HG02798 (cell line): ENCODE data around the gene MPZL3.

Source experiments
- ATAC-seq: cut with Tn5 transposase; IDR thresholded peaks from one replicate; pipeline ENCODE4 v1.9.1; 2021; ENCODE audit warnings: mild to moderate bottlenecking; ENCODE audit not compliant: unreplicated experiment, poor library complexity

The MPZL3 gene

DNA sequence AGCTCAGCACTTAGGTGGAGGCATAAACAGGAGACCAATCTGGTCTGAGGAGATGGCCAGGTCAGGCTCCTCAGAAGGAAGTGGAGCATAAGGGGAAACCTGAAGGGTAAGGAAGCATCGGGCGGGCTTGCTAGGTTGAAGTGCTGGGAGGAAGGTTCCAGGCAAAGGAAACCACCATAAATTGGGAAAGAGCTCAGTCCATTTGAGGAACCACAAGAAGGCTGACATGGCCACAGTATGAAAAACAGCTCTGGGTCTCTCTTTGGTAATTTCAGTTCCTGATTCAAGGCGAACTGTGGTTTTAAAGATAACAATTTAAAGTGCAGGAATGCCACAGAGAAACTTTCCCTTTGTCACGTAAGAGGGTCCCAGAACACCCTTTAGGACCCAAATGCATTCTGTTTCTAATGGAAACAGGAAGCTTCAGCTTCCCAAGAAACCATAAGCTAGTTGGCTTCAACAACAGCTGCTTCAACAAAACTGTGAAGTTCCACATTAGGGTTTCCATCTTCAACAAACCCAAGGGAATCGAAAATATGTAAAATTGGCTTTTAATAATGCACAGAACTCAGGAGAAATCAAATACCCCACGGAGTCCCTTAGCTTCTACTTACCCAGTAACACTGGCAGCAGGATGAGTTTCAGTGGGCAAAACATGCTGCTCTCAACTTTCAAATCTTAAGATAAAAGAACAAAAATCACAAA lies 37.8 kb downstream of the MPZL3 start:
- ATAC-seq: peak; percentile 40

DNA sequence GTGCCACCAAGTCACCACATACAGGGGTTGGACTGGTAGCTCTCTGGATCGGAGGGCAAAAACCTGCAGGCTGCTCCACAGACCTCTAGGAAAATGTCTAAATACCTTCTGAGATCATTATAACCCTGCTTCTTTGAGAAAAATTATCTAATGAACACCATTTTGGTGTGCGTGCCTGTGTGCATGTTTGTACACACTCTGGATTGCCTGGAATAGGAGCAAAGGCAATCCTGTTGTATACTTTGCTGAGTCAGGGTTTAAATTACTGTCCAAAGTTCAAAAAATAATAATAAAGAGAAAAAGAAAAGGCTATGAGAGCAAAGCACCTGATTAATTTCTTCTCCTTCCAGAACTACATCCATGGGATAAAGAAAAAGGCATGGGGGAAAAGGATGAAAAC lies 38.4 kb downstream of the MPZL3 start:
- ATAC-seq: no peak

DNA sequence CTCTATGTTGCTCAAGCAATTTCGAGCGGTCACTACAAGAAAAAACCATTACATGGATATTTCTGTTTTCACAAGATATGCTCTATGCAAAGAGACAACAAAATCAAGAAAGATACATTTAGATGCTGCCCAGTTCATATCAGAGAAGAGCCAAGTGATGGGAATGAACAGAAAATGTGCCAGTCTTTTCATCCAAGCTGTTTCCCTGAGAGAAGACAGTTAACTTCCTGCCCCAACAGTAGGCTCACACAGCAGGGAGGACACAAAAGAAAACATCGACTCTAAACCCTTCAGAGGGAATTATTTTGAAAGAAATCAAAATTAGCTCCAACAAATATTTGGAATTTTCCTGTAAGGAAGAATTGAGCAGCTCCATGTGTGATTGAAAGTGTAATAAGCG lies 39.0 kb downstream of the MPZL3 start:
- ATAC-seq: no peak

DNA sequence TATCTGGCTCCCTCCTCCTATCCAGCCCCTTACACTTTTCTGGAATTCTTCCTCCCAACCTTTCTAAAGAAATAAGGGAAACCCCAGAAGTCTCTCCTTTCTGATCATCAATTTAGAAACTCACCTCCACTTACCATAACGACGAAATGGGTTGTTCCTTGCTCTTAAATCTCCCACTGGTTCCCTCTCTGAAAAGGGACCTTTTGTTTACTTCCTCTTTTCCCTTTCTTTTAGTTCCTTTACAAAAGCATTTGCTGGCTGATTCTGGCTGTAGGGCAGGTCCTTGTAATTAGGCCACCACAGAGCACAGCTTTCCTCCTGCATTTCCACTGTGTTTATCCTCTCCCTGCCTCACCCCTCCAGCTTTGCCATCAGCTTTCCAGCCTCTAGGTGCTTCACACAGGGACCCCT lies 39.4 kb downstream of the MPZL3 start:
- no peak for ATAC-seq

DNA sequence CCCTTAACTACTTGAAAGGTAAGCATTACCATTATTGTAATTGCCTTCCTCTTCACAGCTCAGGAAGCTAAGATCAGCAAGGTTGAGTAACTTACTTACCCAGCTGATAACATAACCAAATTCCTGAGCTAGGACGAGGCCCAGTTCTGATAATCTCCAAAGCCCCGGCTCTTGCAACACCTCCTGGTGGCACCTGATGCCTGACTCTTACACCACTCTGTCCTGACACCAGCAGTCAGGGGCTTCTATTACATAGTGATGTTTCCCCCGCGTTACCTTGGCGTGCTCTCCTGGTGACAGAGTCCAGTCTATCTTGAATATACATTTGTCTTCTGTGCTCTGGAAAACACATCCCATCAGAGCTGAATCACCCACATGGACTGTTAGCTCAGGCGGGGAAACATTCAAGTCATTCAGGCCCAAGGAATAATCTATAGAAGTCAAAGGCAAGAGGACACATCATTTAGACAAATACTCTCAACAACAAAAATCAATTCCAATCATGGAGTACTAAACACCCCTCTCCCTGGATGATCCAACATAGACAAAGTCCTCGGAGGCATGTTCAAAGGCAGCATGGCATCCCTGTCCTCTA lies 39.9 kb downstream of the MPZL3 start:
- no peak for ATAC-seq

DNA sequence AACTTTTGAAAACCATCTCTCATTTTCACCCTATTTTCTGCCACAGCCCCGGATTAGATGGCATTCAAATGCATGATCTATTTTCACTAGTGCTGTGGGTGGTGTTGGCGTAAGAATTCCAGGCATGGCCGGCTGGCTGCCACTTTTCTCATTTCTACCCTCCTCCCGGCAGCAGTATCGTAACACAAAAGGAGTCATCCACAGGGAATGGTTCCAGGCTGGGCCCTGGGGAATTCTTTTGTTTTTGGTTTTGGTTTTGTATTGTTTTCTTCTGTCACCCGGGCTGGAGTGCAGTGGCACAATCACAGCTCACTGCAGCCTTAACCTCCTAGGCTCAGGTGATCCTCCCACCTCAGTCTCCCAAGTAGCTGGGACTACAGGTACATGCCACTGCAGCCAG lies 41.2 kb downstream of the MPZL3 start:
- no peak for ATAC-seq

DNA sequence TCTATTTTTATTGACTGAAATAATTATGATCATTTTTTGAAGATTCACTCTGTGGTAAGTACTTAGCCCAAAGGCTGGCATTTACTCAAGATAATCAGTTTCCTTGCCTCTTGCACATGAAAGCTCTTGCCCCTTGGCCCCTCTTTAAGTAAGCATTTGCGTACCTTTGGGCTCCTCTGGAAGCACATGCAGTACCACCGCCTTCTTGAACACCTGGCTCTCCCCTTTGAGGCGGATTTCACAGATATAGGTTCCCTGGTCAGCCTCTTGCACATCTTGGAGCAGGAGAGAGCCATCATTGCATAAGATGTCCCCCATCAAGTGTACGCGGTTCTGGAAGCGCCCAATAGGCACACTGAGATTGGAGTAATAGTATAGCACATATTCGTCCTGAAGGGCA lies 41.8 kb downstream of the MPZL3 start:
- ATAC-seq: no peak

DNA sequence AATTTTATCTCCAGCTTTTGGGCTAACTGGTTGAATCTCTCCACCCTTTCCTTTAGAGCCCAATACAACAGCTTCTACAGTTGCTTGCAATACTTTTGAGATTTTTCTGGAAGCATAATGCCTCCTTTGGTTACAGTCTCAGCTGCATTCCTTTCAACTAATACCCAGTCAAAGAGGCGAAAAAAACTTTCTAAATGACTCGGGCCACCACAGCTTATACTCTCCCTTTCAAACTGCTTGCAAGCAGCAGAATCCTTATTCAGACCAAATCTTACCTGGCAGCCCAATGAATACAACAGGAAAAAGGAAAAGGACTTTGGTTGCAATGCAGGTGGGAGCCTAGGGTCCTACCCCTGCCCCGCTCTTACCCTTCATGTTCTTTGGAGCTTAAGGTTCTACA lies 43.1 kb downstream of the MPZL3 start:
- ATAC-seq: no peak

DNA sequence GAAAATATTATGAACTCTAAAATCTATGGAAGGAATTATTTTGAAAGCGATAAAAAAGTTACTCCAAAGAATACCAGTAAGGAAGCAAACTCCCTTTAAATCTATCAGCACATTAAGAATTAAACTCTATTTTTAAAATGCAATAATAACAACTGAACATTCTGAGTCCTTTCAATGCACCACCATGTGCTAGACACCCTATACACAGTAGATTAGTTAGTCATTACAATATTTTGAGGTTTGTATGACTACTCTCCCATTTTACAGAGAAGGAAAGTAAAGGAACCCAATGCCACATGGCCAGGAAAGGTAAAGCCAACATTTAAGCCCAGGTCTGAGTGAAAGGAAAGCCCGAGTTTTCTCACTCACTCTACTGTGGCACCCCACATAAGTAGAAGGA lies 45.1 kb downstream of the MPZL3 start:
- no peak for ATAC-seq

DNA sequence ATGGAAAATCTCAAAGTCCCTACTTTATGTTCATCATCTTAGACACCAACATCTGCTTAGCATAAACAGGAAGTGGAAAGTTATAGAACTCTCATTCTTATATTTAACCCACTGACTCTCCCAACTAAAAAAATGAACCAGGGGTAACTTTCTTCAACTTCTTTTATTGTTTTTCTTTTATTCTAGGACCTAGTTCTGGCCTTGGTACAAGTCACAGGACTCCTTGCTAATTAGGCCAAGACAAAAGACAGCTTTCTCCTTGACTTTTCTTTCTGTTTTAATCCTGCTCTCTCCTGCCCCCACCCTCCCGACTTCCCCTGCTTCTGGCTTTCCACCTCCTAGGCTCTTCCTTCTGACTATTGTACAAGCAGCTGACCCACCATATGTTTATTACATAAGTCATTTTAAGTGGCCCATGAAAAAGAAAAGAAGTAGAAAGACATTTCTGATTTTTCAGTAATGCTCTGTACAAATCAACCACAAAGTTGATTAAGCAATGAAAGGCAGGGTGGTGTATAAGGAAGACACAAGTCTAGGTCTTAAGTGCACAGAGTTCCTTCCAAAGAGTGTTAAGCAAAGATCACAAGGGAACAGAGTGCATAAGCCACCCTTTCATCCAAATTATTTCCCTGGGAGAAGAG lies 45.7 kb downstream of the MPZL3 start:
- no peak for ATAC-seq

DNA sequence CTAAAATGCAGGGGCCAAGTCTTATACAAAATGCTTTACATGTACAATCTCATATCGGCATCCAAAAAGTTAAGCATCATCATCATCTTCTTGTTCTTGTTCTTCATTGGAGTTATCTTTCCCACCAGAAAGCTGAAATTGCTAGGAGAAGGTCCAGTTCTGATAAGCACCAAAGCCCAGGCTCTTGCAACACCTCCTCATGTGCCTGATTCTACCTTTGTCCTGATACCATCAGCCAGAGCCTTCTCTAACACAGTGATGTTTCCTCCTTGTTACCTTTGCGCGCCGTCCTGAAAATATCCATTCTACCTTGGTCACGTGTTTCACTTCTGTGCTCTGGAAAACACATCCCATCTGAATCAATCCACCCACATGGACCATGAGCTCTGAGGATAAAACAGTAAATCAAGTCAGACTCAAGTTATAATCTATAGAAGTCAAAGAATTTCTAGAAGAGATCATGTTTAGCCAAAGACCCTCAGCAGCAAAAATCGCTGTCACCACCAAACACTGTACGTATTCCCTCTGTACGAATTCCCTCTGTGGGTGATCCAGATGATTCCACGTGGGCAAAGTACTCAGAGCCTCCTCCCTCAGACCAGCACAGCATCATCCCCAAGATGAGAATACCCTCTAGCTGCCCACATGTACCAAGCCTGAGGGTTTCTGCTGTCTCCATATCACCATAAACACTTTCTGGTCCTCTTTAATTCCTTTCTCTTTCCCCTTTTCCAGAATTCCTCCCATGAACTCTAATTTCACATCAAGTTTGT lies 46.4 kb downstream of the MPZL3 start:
- no peak for ATAC-seq

DNA sequence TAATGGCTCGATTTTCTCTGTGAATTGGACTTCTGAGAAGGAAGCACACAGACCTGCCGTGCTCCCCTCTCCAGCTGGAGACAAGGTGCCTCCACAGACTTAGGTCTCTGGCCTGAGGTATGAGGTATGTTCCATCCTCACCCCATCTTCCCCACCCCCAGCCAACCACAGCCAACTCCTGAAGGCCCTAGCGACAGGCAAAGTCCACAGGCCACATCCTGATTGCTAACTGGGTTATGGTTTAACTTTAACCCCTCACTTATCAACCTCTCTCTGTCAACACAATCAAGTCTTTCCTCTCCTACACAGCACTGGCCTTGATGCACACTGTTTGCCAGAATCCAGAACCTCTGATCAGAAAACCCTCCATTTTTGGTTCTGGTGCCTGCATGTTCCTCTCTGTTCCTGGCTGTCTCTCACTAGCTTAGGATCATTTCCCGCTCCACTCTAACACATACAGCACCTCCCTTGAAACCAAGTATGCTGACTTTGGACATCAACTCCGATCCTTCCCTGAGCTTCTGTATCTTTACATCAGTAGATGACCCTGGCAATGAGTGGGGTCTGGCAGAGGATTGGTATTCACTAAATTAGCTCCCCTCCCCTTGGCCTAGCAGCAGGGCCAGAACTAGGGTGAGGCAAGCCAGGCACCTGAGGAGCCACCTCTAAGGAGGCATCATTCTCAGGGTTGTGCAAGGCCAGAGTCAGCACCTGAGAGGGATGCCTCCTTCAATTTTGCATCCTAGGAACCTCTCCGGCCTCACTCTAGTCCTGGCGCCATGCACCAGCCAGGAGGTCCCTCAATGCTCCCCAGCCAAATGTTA lies 49.4 kb downstream of the MPZL3 start:
- no peak for ATAC-seq

DNA sequence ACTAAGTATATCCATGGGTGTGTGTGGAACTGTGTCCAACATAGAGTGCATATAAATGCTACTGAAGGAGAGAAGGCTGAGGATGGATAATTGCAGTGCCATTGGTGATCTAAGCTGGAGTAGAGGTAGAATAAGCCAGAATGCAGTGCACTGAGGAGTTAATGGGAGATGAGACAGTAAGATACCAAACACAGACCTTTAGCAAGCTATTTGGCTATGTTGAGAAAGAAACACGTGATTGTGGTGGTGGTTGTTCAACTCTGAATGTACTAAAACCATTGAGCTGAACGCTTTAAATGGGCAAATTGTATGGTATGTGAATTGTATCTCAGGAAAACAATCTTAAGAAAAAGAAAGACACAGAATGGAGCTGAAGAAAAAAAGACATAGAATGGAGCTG lies 50.2 kb downstream of the MPZL3 start:
- no peak for ATAC-seq

DNA sequence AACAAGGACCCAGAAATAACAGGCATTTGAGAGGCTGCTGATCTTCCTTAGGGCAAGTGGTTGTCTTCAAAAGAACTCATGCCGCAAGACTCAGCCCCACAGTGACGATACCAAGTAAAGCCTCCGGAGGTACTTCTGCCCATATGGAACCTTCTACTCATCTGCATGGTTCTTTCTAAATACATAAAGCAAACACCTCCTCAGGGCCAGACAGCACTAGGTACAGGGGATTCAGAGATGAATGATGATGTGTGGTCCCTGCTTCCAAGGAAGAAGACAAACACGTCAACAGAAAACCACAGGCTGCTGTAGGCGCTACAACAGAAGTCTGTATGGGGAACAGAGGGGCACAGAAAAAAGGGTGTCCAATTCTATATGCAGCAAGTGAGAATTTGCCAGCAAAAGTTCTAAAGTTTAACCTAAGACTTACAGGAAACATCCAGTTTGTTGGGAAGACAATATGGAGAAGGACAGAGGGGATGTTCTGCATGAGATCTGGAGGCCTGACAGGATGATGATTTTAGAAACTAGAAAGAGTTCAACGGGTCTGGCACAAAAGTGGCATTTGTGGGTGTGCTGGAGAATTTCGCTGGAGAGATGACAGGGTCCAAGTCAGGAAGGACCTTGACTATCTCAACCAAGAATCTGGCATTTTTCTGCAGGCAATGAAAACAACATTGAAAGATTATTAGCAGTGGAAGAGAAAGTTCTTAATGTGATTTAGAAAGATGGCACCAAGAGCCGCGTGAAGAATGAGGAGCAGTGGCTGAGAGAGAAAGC lies 51.1 kb downstream of the MPZL3 start:
- ATAC-seq: no peak

DNA sequence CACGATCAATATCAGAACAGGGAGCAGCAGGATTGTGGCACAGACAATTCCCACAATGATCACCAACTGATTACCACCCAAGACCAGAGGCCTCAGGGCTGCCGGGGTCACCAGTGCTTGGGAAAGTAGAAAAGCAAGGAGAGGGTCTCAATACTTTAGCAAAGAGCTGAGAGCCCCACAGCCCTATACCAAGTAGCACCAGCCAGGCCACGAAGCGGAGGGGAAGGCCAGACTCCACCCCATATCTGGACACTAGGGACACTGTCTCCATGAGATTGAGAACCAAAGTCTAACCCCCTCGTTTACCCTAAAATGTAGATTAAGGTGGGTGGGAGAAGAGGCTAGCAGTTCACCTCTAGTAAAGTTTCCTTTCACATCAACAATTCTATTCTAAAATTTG lies 51.7 kb downstream of the MPZL3 start:
- no peak for ATAC-seq

DNA sequence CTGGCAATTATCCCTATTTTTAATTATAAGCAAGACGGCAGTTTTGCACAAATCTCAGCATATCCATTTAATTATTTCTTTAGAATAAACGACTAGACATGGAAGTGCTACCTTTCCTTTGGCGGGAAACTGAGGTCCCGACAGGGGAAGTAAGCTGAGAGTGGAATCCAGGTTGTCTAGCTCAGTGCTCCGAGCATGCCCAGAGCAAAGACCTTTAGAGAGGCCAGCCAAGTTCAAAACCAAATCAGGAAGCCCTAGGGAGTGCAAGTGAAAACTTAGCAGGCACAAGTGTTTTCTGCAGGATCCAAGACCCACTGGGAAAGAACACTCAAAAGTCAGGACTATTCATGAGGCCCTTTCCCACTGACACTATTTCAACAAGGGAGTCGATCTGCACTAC lies 53.0 kb downstream of the MPZL3 start:
- ATAC-seq: no peak

DNA sequence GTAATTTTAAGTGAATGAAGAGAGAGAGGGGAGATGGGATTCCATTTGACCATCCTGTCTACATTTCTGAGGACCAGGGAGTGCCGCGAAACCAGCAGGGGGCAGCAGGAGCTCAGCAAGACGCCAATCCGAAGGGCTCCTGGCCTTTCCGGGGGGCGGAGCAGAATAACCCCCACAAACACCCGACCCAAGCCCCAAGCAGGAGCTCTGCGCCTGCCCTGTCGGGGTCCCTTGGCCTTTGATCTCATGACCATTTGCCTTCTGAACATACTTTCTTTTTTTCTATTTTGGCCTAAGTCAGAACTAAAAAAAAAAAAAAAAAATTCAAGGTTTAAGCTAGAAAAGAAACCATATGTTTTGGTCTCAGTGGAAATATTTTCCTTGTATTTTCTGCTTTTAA lies 53.8 kb downstream of the MPZL3 start:
- peak; percentile 46 for ATAC-seq

DNA sequence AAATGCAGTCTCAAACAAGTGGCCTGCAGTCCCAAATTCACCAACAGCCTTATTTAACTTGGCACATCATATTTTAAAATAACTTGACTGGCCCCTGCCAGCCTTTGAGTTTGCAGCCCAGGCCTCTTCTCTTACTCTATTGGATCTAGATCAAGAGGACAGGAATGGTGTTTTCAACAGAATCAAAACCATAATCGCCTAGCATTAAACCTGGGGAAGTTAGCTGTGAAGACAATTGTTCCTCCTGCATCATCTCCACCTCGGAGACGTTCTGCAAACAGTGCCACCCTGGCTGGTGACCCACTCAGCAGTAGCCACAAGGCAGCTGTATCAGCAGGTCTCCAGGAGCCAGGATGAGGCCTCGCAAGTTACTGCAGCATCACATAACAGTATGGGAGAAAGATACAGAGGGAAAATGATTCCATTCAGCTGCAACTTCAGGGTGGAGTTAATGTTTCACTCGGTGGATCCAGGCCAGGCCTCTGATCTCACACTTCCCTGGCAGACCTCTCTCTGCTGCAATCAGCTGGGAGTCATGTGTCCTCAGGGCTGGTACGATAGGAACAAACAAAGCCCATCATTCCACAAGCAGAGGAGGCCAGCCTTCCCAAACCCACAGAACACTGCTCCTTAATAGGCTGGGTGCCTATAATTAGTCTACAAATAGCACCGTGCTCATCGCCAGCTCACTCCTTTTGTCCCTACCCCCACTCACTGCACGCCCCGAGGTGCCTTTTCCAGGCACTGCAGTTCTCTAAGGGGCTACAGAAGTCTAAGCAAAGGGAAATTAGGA lies 57.1 kb downstream of the MPZL3 start:
- no peak for ATAC-seq
